PC-3 (cell line): Measurements from ENCODE around the gene LRIF1. TPM values are rescaled to one million over a fixed set of nuclear protein-coding genes. Genes with fewer than 3 reads are reported as not detected.

ENCODE experiments used
- ATAC-seq: fragments of 200-7000 bp; cut with Tn5 transposase; 2 replicates; pipeline ENCODE4 v1.9.1; 2020; ENCODE audit warnings: mild to moderate bottlenecking, moderate library complexity
- BruUV-seq: library from RNA; stranded (reverse); fragments of 400-500 nt; replicated peaks from 2 replicates; lab custom pipeline; 2021; lab: Mats Ljungman, UMichigan
- CTCF ChIA-PET: fragments of 300-600 bp; sonication (Branson Sonifier 250); formaldehyde crosslinking; loops from one replicate; lab custom pipeline; 2022; ENCODE audit warnings: antibody characterized with exemption; lab: Charles Lee
- POLR2A ChIA-PET: fragments of 300-600 bp; sonication (Branson Sonifier 250); formaldehyde crosslinking; loops from one replicate; lab custom pipeline; 2022; ENCODE audit warnings: antibody characterized with exemption; ENCODE audit not compliant: unreplicated experiment; lab: Charles Lee
- DNase-seq: peaks from one replicate; pipeline ENCODE4 v3.0.0-alpha.2; 2015
- H2AFZ ChIP-seq: fragments of 300-600 bp; sonication (generic); 2 replicates; pipeline ENCODE4 v1.6.0; 2016; ENCODE audit warnings: antibody characterized with exemption, low read length
- H3F3A ChIP-seq: fragments of 300-600 bp; sonication (generic); one replicate; pipeline ENCODE4 v1.6.0; 2017; ENCODE audit warnings: antibody characterized with exemption, low read length, control low read depth, mild to moderate bottlenecking; ENCODE audit not compliant: unreplicated experiment
- H3K27ac ChIP-seq: fragments of 300-600 bp; sonication (generic); 2 replicates; pipeline ENCODE4 v1.5.1; 2016; ENCODE audit warnings: mild to moderate bottlenecking, low read length
- H3K27me3 ChIP-seq: fragments of 300-600 bp; sonication (generic); 2 replicates; pipeline ENCODE4 v1.6.1; 2016; ENCODE audit warnings: low read length, mixed read lengths
- H3K36me3 ChIP-seq: fragments of 300-600 bp; sonication (generic); 2 replicates; pipeline ENCODE4 v1.6.1; 2016; ENCODE audit warnings: low read depth, mixed run types, low read length, mixed read lengths
- H3K4me1 ChIP-seq: fragments of 300-600 bp; sonication (generic); 2 replicates; pipeline ENCODE4 v1.5.1; 2016; ENCODE audit warnings: low read length; ENCODE audit not compliant: insufficient read depth
- H3K4me2 ChIP-seq: fragments of 300-600 bp; sonication (generic); 2 replicates; pipeline ENCODE4 v1.6.0; 2016; ENCODE audit warnings: low read length
- H3K4me3 ChIP-seq: fragments of 300-600 bp; sonication (generic); 2 replicates; pipeline ENCODE4 v1.5.1; 2016; ENCODE audit warnings: mild to moderate bottlenecking, low read length, mixed read lengths
- H3K79me2 ChIP-seq: fragments of 300-600 bp; sonication (generic); 2 replicates; pipeline ENCODE4 v1.6.1; 2017; ENCODE audit warnings: low read length, mixed read lengths
- H3K9ac ChIP-seq: fragments of 300-600 bp; sonication (generic); 2 replicates; pipeline ENCODE4 v1.6.0; 2016; ENCODE audit warnings: mild to moderate bottlenecking, low read length
- H3K9me2 ChIP-seq: fragments of 300-600 bp; sonication (generic); replicated peaks from 2 replicates; pipeline ENCODE4 v1.6.1; 2016; ENCODE audit warnings: mixed run types, low read length, mixed read lengths
- H3K9me3 ChIP-seq: fragments of 300-600 bp; sonication (generic); 2 replicates; pipeline ENCODE4 v1.6.1; 2016; ENCODE audit warnings: low read length, mixed read lengths
- H4K20me1 ChIP-seq: fragments of 300-600 bp; sonication (generic); 2 replicates; pipeline ENCODE4 v1.6.1; 2016; ENCODE audit warnings: low read length, mixed read lengths
- EZH2 ChIP-seq: fragments of 300-600 bp; sonication (generic); IDR thresholded peaks from one replicate; pipeline ENCODE4 v1.6.1; 2017; ENCODE audit warnings: antibody characterized with exemption, mild to moderate bottlenecking, low read length; ENCODE audit not compliant: unreplicated experiment
- EZH2phosphoT487 ChIP-seq: fragments of 300-600 bp; sonication (generic); IDR thresholded peaks from 2 replicates; pipeline ENCODE4 v1.6.1; 2018; ENCODE audit warnings: mild to moderate bottlenecking, antibody characterized with exemption, low read length, borderline replicate concordance
- intact Hi-C: fragments of 100-400 bp; cut with micrococcal nuclease; formaldehyde crosslinking; loops from 2 replicates; pipeline ENCODE4 v1.9.0; 2023
- total RNA-seq: library from RNA; depleted of rRNA; stranded (reverse); fragments of >200 nt; gene quantifications from 2 replicates; pipeline ENCODE4 v1.2.3, GENCODE V29; 2014
- TF ChIP-seq, protein P1 (sequence below): fragments of 300-600 bp; sonication (generic); conservative IDR thresholded peaks from 2 replicates; pipeline ENCODE4 v1.5.1; 2017; ENCODE audit warnings: antibody characterized with exemption, low read depth, mild to moderate bottlenecking, low read length

LRIF1 gene
- total RNA-seq, 1 experiment from 2014 or later, result 18.1 TPM

DNA sequence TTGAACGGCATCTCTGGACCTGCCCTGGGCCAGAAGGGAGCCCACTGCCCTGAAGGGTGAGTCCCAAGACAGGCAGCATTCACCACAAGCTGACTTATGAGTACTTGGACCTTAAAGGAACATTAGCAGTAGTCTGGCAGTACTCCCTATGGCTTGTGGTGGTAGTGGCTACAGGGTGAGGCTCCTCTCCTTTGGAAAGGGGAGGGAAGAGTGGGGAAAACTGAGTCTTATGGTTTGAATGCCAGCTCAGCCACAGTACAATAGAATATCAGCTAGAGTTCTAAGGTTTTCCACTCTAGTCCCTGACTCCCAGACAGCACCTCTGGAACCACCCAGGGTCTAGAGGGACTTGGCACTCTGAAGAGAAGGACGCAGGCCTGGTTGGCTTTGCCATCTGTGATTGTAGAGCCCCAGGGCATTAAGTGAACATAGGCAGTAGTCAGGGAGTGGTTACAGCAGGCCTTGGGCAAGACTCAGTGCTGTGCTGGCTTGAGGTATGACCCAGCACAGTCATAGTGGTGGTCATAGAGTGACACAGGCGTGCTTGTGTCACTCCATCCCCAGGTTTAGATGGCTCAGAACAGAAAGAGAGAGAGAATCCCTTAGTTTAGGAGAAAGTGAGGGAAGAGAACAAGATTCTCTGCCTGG, 59.7 kb downstream of the LRIF1 start:
- no peak overlapping the region for H3K4me2 ChIP-seq
- CTCF ChIA-PET, result no interaction called here
- H2AFZ ChIP-seq, result no peak overlapping the region
- H3K9ac ChIP-seq, result no peak overlapping the region
- no peaks in the 10 kb centered on the region for H3F3A ChIP-seq
- no peak for DNase-seq
- no peaks in the 10 kb centered on the region; the same call in 1 of the 2 replicates for H3K27me3 ChIP-seq
- H3K4me3 ChIP-seq, result no peak overlapping the region
- intact Hi-C loops, result no loop called here
- H3K9me2 ChIP-seq, result no peaks in the 10 kb centered on the region
- H3K9me3 ChIP-seq, result no peaks in the 10 kb centered on the region
- POLR2A ChIA-PET, result no interaction called here
- no peaks in the 10 kb centered on the region for H4K20me1 ChIP-seq
- no peak for ATAC-seq
- H3K79me2 ChIP-seq, result no peaks in the 10 kb centered on the region
- no TSS peak for BruUV-seq
- no peak overlapping the region for H3K27ac ChIP-seq
- TF ChIP-seq EZH2, result no peak
- TF ChIP-seq, protein P1, sequence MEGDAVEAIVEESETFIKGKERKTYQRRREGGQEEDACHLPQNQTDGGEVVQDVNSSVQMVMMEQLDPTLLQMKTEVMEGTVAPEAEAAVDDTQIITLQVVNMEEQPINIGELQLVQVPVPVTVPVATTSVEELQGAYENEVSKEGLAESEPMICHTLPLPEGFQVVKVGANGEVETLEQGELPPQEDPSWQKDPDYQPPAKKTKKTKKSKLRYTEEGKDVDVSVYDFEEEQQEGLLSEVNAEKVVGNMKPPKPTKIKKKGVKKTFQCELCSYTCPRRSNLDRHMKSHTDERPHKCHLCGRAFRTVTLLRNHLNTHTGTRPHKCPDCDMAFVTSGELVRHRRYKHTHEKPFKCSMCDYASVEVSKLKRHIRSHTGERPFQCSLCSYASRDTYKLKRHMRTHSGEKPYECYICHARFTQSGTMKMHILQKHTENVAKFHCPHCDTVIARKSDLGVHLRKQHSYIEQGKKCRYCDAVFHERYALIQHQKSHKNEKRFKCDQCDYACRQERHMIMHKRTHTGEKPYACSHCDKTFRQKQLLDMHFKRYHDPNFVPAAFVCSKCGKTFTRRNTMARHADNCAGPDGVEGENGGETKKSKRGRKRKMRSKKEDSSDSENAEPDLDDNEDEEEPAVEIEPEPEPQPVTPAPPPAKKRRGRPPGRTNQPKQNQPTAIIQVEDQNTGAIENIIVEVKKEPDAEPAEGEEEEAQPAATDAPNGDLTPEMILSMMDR, result no peak
- no peak for TF ChIP-seq EZH2phosphoT487
- H3K36me3 ChIP-seq, result no peaks in the 10 kb centered on the region
- H3K4me1 ChIP-seq, result no peaks in the 10 kb centered on the region

DNA sequence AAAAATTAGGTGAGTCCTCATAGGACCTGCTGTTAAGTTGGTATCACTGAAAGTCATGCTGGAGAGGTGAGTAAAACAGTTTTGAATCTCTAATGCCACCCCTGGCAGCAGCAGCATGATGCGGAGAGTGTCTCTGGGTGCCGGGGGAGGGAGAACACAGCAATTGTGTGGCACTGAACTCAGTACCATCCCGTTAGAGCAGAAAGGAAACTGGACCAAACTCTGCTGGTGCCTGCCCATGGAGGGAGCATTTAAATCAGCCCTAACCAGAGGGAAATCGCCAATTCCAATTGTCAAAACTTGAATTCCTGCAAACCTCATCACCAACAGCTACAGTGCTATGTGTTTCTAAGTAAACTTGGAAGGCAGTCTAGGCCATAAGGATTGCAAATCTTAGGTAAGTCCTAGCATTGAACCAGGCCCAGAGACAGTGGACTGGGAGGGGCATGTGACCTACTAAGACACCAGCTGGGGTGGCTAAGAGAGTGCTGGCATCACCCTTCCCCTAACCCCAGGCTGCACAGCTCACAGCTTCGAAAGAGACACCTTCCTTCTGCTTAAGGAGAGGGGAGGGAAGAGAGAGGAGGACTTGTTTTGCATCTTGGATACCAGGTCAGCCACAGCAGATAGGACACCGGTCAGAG, 60.8 kb downstream of the LRIF1 start:
- no peaks in the 10 kb centered on the region for H3K36me3 ChIP-seq
- no peak for TF ChIP-seq EZH2
- TF ChIP-seq, protein P1, result no peak
- TF ChIP-seq EZH2phosphoT487, result no peak
- H3K9me3 ChIP-seq, result no peaks in the 10 kb centered on the region
- no peaks in the 10 kb centered on the region for H3K4me1 ChIP-seq
- H4K20me1 ChIP-seq, result no peaks in the 10 kb centered on the region
- H3K4me3 ChIP-seq, result no peak overlapping the region
- H3K27ac ChIP-seq, result no peak overlapping the region
- POLR2A ChIA-PET, result no interaction called here
- CTCF ChIA-PET, result no interaction called here
- H3F3A ChIP-seq, result no peaks in the 10 kb centered on the region
- H3K9ac ChIP-seq, result no peak overlapping the region
- no TSS peak for BruUV-seq
- no peak overlapping the region for H3K4me2 ChIP-seq
- no peaks in the 10 kb centered on the region for H3K79me2 ChIP-seq
- no peak for ATAC-seq
- intact Hi-C loops, result no loop called here
- no peak overlapping the region for H2AFZ ChIP-seq
- no peaks in the 10 kb centered on the region; the same call in 1 of the 2 replicates for H3K27me3 ChIP-seq
- no peaks in the 10 kb centered on the region for H3K9me2 ChIP-seq
- no peak for DNase-seq

DNA sequence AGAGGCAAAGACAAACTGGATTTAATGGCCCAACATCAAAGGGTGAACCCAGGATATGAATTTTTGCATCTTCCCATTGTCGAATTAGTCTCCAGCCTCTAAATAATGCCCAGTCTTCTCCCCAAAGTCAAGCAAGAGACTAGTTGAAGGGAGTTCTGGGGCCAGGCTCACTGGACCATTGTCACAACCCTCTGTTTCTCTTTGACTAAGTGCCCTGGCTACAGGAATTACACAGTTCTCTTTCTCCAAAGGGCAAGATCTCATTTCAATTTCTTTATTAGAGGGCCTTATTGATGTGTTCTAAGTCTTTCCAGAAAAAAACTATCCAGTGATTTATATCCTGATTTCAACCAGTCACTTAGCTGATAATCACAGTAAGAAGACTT, 64.3 kb downstream of the LRIF1 start:
- DNase-seq (no peak), ATAC-seq (no peak)
- Histone ChIP-seq H4K20me1 (no peaks in the 10 kb centered on the region), H3K36me3 (no peaks in the 10 kb centered on the region), H3K79me2 (no peaks in the 10 kb centered on the region), H3K9me3 (no peaks in the 10 kb centered on the region), H3K4me1 (no peaks in the 10 kb centered on the region), H3K9me2 (no peaks in the 10 kb centered on the region), H3K4me3 (no peak overlapping the region), H3K9ac (no peak overlapping the region), H3F3A (no peaks in the 10 kb centered on the region), H3K27ac (no peak overlapping the region), H2AFZ (no peak overlapping the region), H3K27me3 (no peaks in the 10 kb centered on the region; the same call in 1 of the 2 replicates), H3K4me2 (no peak overlapping the region)
- CTCF ChIA-PET, result no interaction called here
- TF ChIP-seq EZH2phosphoT487 (no peak), EZH2 (no peak)
- TF ChIP-seq, protein P1, result no peak
- no TSS peak for BruUV-seq
- POLR2A ChIA-PET, result no interaction called here
- intact Hi-C loops, result no loop called here
